Neutrophil (primary cell): Measurements from ENCODE around the gene SETBP1.

Experiments
- H3K27ac ChIP-seq: fragments of 200-600 bp; sonication (generic); 2 replicates; pipeline ENCODE4 v1.5.1; 2016; ENCODE audit warnings: mild to moderate bottlenecking, moderate library complexity
- H3K27me3 ChIP-seq: fragments of 200-600 bp; sonication (generic); 2 replicates; pipeline ENCODE4 v1.6.0; 2016; ENCODE audit warnings: mild to moderate bottlenecking
- H3K36me3 ChIP-seq: fragments of 200-600 bp; sonication (generic); 2 replicates; pipeline ENCODE4 v1.5.1; 2017
- H3K4me1 ChIP-seq, 2 experiments: fragments of 200-600 bp in 1 of 2; sonication (generic) in 1 of 2; 1 replicate in 1 of 2; 2 replicates in 1 of 2; pipeline versions ENCODE4 v1.5.1 to v1.6.1; 2013 to 2016; ENCODE audit warnings: low read depth in 1 of 2, low read length in 1 of 2, mild to moderate bottlenecking in 1 of 2, moderate library complexity in 1 of 2; ENCODE audit not compliant: control insufficient read depth in 1 of 2, insufficient read depth in 1 of 2
- H3K4me3 ChIP-seq, 2 experiments: fragments of 200-600 bp in 1 of 2; sonication (generic) in 1 of 2; 1 replicate in 1 of 2; 2 replicates in 1 of 2; pipeline ENCODE4 v1.5.1; 2013 to 2016; ENCODE audit warnings: low read depth in 1 of 2, low read length in 1 of 2, mild to moderate bottlenecking in 1 of 2, moderate library complexity in 1 of 2
- H3K9me3 ChIP-seq: fragments of 200-600 bp; sonication (generic); 2 replicates; pipeline ENCODE4 v1.5.1; 2016
- CTCF ChIP-seq: fragments of 200-600 bp; sonication (generic); IDR thresholded peaks from 2 replicates; pipeline ENCODE4 v1.5.1; 2016; ENCODE audit warnings: antibody characterized with exemption

SETBP1 gene

DNA sequence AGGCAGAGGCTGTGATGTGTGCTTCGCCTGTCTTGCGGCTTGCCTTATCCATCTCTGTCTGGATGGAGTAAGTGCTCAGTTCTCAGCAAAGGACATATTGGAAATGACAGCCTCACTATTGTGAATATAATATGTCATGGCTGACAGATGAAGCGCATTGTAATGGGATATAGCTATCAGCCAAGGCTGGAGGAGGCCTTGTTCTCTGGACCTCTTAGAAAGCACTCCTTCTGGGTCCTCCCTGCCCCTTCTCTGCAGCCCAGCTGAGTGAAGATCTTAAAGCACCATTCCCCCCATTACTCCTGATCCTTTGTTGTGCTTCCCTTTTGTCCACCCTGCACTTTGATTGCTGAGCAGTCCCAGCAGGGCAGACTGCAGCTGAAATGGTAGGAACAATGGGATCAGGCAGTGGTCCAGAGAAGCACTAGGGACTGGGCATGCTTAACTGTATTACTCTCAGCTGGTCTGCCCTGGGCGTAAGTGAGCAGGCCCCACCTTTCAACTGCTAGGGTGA is 265.3 kb downstream of the SETBP1 start:
- Histone ChIP-seq H3K27ac (no peak overlapping the region), H3K27me3 (no peaks in the 10 kb centered on the region), H3K36me3 (peaks cover 7% of the 10 kb centered on the region), H3K4me1 (peaks cover 44% of the 10 kb centered on the region in 2 experiments), H3K9me3 (no peaks in the 10 kb centered on the region), H3K4me3 (no peak overlapping the region)
- TF ChIP-seq CTCF, result no peak

- H3K9me3 ChIP-seq, result no peaks in the 10 kb centered on the region
- no peak overlapping the region for H3K27ac ChIP-seq
- no peaks in the 10 kb centered on the region for H3K27me3 ChIP-seq
- no peak overlapping the region for H3K4me3 ChIP-seq
- TF ChIP-seq CTCF, result no peak
- H3K36me3 ChIP-seq, result peaks cover 7% of the 10 kb centered on the region
- peaks cover 38% of the 10 kb centered on the region in 2 experiments for H3K4me1 ChIP-seq
Observed at GRCh38 chr18:44946529-44947113, 265.9 kb downstream of the SETBP1 start.

DNA sequence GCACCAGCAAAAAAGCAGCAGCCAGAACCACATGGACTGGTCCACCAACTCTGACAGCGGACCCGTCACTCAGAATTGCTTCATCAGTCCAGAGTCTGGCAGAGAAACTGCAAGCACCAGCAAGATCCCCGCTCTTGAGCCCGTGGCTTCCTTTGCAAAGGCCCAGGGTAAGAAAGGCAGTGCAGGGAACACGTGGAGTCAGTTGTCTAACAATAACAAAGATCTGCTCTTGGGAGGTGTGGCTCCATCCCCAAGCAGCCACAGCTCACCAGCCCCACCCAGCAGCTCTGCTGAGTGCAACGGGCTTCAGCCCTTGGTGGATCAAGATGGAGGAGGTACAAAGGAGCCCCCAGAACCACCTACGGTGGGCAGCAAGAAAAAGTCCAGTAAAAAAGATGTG is 269.3 kb downstream of the SETBP1 start:
- Histone ChIP-seq H3K27me3 (no peaks in the 10 kb centered on the region), H3K27ac (no peak overlapping the region), H3K9me3 (no peaks in the 10 kb centered on the region), H3K36me3 (peaks cover 7% of the 10 kb centered on the region), H3K4me1 (peaks cover 4 to 6% of the 10 kb centered on the region in 2 experiments), H3K4me3 (no peak overlapping the region)
- no peak for TF ChIP-seq CTCF

DNA sequence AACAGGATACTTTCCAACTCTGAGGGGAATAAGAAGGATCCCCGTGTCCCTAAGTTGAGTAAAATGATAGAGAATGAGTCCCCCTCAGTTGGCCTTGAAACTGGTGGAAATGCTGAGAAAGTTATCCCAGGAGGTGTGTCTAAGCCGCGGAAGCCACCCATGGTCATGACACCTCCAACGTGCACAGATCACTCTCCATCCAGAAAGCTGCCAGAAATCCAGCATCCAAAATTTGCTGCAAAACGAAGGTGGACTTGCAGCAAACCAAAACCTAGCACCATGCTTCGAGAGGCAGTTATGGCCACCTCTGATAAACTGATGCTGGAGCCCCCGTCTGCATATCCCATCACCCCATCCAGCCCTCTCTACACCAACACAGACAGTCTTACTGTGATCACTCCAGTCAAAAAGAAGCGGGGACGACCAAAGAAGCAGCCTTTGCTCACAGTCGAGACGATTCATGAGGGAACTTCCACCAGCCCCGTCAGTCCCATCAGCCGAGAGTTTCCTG is 270.1 kb downstream of the SETBP1 start:
- Histone ChIP-seq H3K36me3 (peaks cover 7% of the 10 kb centered on the region), H3K4me3 (no peak overlapping the region), H3K27ac (no peak overlapping the region), H3K4me1 (peaks cover 0 to 5% of the 10 kb centered on the region in 2 experiments), H3K9me3 (no peaks in the 10 kb centered on the region), H3K27me3 (no peaks in the 10 kb centered on the region)
- TF ChIP-seq CTCF, result no peak

- H3K27ac ChIP-seq, result no peak overlapping the region
- no peaks in the 10 kb centered on the region for H3K9me3 ChIP-seq
Observed at GRCh38 chr18:44951748-44952147, 271.1 kb downstream of the SETBP1 start.

More at GRCh38 chr18:44951748-44952147, 271.1 kb downstream of the SETBP1 start:
- Histone ChIP-seq H3K27me3 (no peaks in the 10 kb centered on the region), H3K36me3 (peaks cover 7% of the 10 kb centered on the region), H3K4me3 (no peak overlapping the region), H3K4me1 (peaks cover 9% of the 10 kb centered on the region in 2 experiments)
- no peak for TF ChIP-seq CTCF
